ENCODE data around the gene SPACA6. TPM values are rescaled to one million over a fixed set of nuclear protein-coding genes. Genes with fewer than 3 reads are reported as not detected.
"Not testable (repeated sequence)": the region's sequence is repeated elsewhere in the genome, so short reads cannot be mapped to it uniquely, and the experiment has no call there.

Gene SPACA6
- total and polyA plus RNA-seq, 4 donors = 0.92 to 2.5 (median 1.3) TPM

- H3K27me3 ChIP-seq (ENCODE audit: control insufficient read depth in 4 of 4, insufficient read depth in 4 of 4, low read length in 3 of 4) = not testable (repeated sequence)
- WGBS = 61% methylated on average over 7 of the region's 7 CpGs
Observed at GRCh38 chr19:51675911-51676565, 17.1 kb upstream of the SPACA6 start.

GRCh38 chr19:51676566-51677083 lies 16.5 kb upstream of the SPACA6 start:
- peaks cover 0 to 2% (median 0%) of the 10 kb centered on the region in 4 donors for H3K27me3 ChIP-seq (ENCODE audit: control insufficient read depth in 4 of 4, insufficient read depth in 4 of 4, low read length in 3 of 4)
- H3K9ac ChIP-seq (ENCODE audit: low read depth in 1 of 2, low read length in 2 of 2) = no peak overlapping the region
- DNase-seq (ENCODE audit: low spot score) = no peak
- TF ChIP-seq HNF4G (IDR thresholded peaks at IDR 0.05) = no peak
- TF ChIP-seq CTCF (IDR thresholded peaks at IDR 0.05; ENCODE audit: low read depth, low read length, missing input control) = no peak
- TF ChIP-seq RXRA (IDR thresholded peaks at IDR 0.05) = no peak
- no peak for TF ChIP-seq HNF4A (conservative IDR thresholded peaks at IDR 0.05)
- WGBS = 71% methylated on average over 11 of the region's 11 CpGs
- H3K4me1 ChIP-seq (ENCODE audit: control insufficient read depth in 4 of 4, insufficient read depth in 4 of 4, low read length in 3 of 4) = no peaks in the 10 kb centered on the region
- H3K36me3 ChIP-seq (ENCODE audit: control insufficient read depth in 4 of 4, insufficient read depth in 3 of 4, low read depth in 1 of 4, low read length in 3 of 4) = no peaks in the 10 kb centered on the region
- no peak overlapping the region for H3K27ac ChIP-seq (ENCODE audit: low read depth in 1 of 2, low read length in 2 of 2)
- H3K4me3 ChIP-seq (ENCODE audit: low read depth in 1 of 3, low read length in 3 of 3) = no peak overlapping the region
- peaks cover 0 to 3% (median 0%) of the 10 kb centered on the region in 4 donors for H3K9me3 ChIP-seq (ENCODE audit: control insufficient read depth in 4 of 4, low read length in 3 of 4)

More at GRCh38 chr19:51675911-51676565, 17.1 kb upstream of the SPACA6 start:
- H3K9ac ChIP-seq (ENCODE audit: low read depth in 1 of 2, low read length in 2 of 2); DNase-seq (ENCODE audit: low spot score); H3K9me3 ChIP-seq (ENCODE audit: control insufficient read depth in 4 of 4, low read length in 3 of 4); H3K4me3 ChIP-seq (ENCODE audit: low read depth in 1 of 3, low read length in 3 of 3); H3K27ac ChIP-seq (ENCODE audit: low read depth in 1 of 2, low read length in 2 of 2); H3K36me3 ChIP-seq (ENCODE audit: control insufficient read depth in 4 of 4, insufficient read depth in 3 of 4, low read depth in 1 of 4, low read length in 3 of 4); H3K4me1 ChIP-seq (ENCODE audit: control insufficient read depth in 4 of 4, insufficient read depth in 4 of 4, low read length in 3 of 4): not testable (repeated sequence)
- peak in 1 of 2 donors; percentile 16 for TF ChIP-seq RAD21 (IDR thresholded peaks at IDR 0.05)
- TF ChIP-seq CTCF (IDR thresholded peaks at IDR 0.05; ENCODE audit: low read depth, low read length, missing input control) = peak; percentile 21

GRCh38 chr19:51680474-51680873 lies 12.7 kb upstream of the SPACA6 start:
- H3K9ac ChIP-seq (ENCODE audit: low read depth in 1 of 2, low read length in 2 of 2) = no peak overlapping the region
- WGBS = 78% methylated on average over 1 of the region's 1 CpG
- no peaks in the 10 kb centered on the region for H3K4me1 ChIP-seq (ENCODE audit: control insufficient read depth in 4 of 4, insufficient read depth in 4 of 4, low read length in 3 of 4)
- no peaks in the 10 kb centered on the region for H3K36me3 ChIP-seq (ENCODE audit: control insufficient read depth in 4 of 4, insufficient read depth in 3 of 4, low read depth in 1 of 4, low read length in 3 of 4)
- H3K4me3 ChIP-seq (ENCODE audit: low read depth in 1 of 3, low read length in 3 of 3) = no peak overlapping the region
- H3K27me3 ChIP-seq (ENCODE audit: control insufficient read depth in 4 of 4, insufficient read depth in 4 of 4, low read length in 3 of 4) = peaks cover 0 to 2% (median 1%) of the 10 kb centered on the region in 4 donors
- peaks cover 0 to 3% (median 0%) of the 10 kb centered on the region in 4 donors for H3K9me3 ChIP-seq (ENCODE audit: control insufficient read depth in 4 of 4, low read length in 3 of 4)
- H3K27ac ChIP-seq (ENCODE audit: low read depth in 1 of 2, low read length in 2 of 2) = no peak overlapping the region
- DNase-seq (ENCODE audit: low spot score) = no peak
- TF ChIP-seq MAX (IDR thresholded peaks at IDR 0.05) = no peak
- TF ChIP-seq CTCF (IDR thresholded peaks at IDR 0.05; ENCODE audit: low read depth, low read length, missing input control) = no peak
- TF ChIP-seq HNF4A (conservative IDR thresholded peaks at IDR 0.05) = no peak
- no peak for TF ChIP-seq REST (IDR thresholded peaks at IDR 0.05)
- TF ChIP-seq FOXA1 (IDR thresholded peaks at IDR 0.05) = no peak
- TF ChIP-seq YY1 (IDR thresholded peaks at IDR 0.05) = no peak
